B cell (primary cell): ENCODE data around the gene MAPK7.

Experiments used
- CTCF ChIP-seq: fragments of 200-600 bp; IDR thresholded peaks from one replicate; pipeline ENCODE4 v1.8.0; 2022; ENCODE audit warnings: antibody characterized with exemption, mild to moderate bottlenecking
- EZH2 ChIP-seq: IDR thresholded peaks from 2 replicates; pipeline ENCODE4 v1.6.1; 2012; ENCODE audit warnings: borderline replicate concordance, low read depth, mild to moderate bottlenecking, moderate library complexity, low read length; ENCODE audit not compliant: insufficient read depth, poor library complexity, severe bottlenecking

- TF ChIP-seq CTCF = no peak
- no peak for TF ChIP-seq EZH2
These were observed 30.8 kb downstream of the MAPK7 start for GRCh38 chr17:19409066-19409465.
